COR-L47 (cell line): ENCODE results near the gene HEMGN.
"Not testable (repeated sequence)": the region's sequence is repeated elsewhere in the genome, so short reads cannot be mapped to it uniquely, and the experiment has no call there.

Experiments
- DNase-seq: peaks from one replicate; lab custom pipeline; 2025; lab: John Stamatoyannopoulos, UW

Gene HEMGN

GRCh38 chr9:97938081-97938644 lies at the start of gene HEMGN:
HEMGN (minus strand) TSS chr9:97938172; CDS start chr9:97938136, 36 bp downstream.
- DNase-seq: no peak

GRCh38 chr9:97987487-97987886 lies 49.5 kb upstream of the HEMGN start:
- no peak for DNase-seq

GRCh38 chr9:97985058-97985861 lies 47.3 kb upstream of the HEMGN start:
- peak; percentile 53 for DNase-seq

GRCh38 chr9:97984188-97985057 lies 46.5 kb upstream of the HEMGN start:
- DNase-seq: peak; percentile 82

GRCh38 chr9:97983589-97984187 lies 45.7 kb upstream of the HEMGN start:
- peak; percentile 24 for DNase-seq

- peak; percentile 90 for DNase-seq
These were observed 45.0 kb upstream of the HEMGN start, which contains the start of gene ANP32B for GRCh38 chr9:97982683-97983588. ANP32B (plus strand) TSS chr9:97983341; CDS start chr9:97983556, 215 bp downstream.

- no peak for DNase-seq
These were observed 44.1 kb upstream of the HEMGN start for GRCh38 chr9:97981846-97982682.

GRCh38 chr9:97980918-97981845 lies 43.2 kb upstream of the HEMGN start:
- DNase-seq: no peak

- DNase-seq: no peak
These were observed 42.5 kb upstream of the HEMGN start for GRCh38 chr9:97980479-97980803.

- DNase-seq: no peak
These were observed 42.0 kb upstream of the HEMGN start for GRCh38 chr9:97979788-97980478.

- DNase-seq: no peak
These were observed 40.6 kb upstream of the HEMGN start for GRCh38 chr9:97978371-97979130.

- not testable (repeated sequence) for DNase-seq
These were observed 38.7 kb upstream of the HEMGN start for GRCh38 chr9:97976633-97977032.

GRCh38 chr9:97975376-97975775 lies 37.4 kb upstream of the HEMGN start:
- no peak for DNase-seq

GRCh38 chr9:97972753-97973152 lies 34.8 kb upstream of the HEMGN start:
- DNase-seq: no peak

GRCh38 chr9:97970165-97970564 lies 32.2 kb upstream of the HEMGN start:
- DNase-seq: no peak

GRCh38 chr9:97969014-97969413 lies 31.0 kb upstream of the HEMGN start:
- no peak for DNase-seq

GRCh38 chr9:97966493-97966892 lies 28.5 kb upstream of the HEMGN start:
- DNase-seq: no peak

GRCh38 chr9:97964901-97965300 lies 26.9 kb upstream of the HEMGN start:
- no peak for DNase-seq
